WI38 (cell line): ENCODE results near the gene KCNC1.

ENCODE experiments used
- H3K4me3 ChIP-seq: 2 replicates; pipeline ENCODE4 v1.5.1; 2011; ENCODE audit warnings: low read depth, mild to moderate bottlenecking, control low read depth, low read length
- CTCF ChIP-seq: IDR thresholded peaks from 2 replicates; pipeline ENCODE4 v1.5.1; 2012; ENCODE audit warnings: low read depth, mild to moderate bottlenecking, control low read depth, low read length

KCNC1 gene

GRCh38 chr11:17762309-17762974 is 27.9 kb downstream of the KCNC1 start:
- no peak for TF ChIP-seq CTCF
- no peak overlapping the region for H3K4me3 ChIP-seq

- TF ChIP-seq CTCF: no peak
- H3K4me3 ChIP-seq: no peak overlapping the region
Observed at GRCh38 chr11:17763244-17763643, 28.7 kb downstream of the KCNC1 start.

DNA sequence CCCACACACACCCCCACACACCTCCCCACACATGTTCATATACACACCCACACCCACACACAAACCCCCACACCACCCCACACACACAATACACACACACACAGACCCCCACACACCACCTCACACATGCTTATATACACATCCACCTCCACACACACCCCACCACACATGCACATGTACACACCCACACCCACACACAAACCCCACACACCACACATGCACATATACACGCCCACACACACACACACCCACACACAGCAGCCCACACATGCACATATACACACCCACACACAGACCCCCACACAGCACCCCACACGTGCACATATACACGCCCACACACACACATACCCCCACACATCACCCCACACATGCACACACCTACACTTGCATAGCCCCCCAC is 29.1 kb downstream of the KCNC1 start:
- TF ChIP-seq CTCF: no peak
- no peak overlapping the region for H3K4me3 ChIP-seq

GRCh38 chr11:17764446-17765218 is 30.1 kb downstream of the KCNC1 start:
- TF ChIP-seq CTCF: no peak
- no peak overlapping the region for H3K4me3 ChIP-seq

DNA sequence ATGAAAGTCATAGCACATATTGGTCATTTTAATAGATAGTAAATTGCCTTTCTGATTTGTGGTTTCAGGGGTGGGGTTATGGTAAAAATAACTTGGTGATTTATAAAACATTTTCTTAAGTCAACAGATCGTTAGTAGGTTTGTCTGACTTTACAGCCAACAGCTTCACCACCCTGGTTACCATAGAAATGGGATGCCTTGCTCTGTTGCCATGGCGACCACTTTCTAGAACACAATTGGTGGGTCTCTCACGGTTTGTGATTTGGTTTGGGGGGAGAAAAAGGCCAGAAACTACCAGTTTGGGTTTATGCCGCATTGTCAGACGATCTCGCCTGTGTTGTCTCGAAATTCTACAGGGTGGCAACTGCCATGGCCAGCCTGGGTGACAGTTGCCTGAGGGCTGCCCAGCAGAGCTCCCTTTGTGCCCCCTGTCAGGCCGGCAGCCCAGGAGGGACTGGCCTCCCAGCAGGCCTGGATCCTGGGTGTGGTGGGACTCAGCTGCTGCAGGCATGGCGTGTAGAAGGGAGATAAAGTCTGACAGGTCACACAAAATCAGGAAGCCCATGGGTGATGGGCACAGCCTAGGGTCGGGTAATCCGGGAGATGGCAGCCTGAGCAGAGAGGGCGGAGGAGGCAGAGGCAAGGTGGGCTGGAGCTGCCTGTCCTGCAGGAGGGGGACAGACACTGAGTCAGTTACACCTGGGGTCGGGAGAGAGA is 30.9 kb downstream of the KCNC1 start:
- TF ChIP-seq CTCF: no peak
- H3K4me3 ChIP-seq: no peak overlapping the region

DNA sequence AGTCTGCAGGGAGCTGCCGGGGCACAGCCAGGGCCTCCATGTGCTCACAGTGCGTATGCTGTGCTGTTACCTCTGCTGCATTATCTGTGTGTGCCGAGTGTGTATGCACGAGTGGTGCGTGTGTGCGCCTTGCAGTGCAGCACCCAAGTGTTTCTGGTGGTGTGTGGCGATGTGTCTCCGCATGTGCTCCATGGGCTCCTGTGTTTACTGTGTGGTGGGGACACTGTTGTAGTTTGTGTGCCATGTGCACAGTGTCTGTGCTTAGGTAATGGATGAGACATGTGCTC is 31.4 kb downstream of the KCNC1 start:
- TF ChIP-seq CTCF: no peak
- no peak overlapping the region for H3K4me3 ChIP-seq

DNA sequence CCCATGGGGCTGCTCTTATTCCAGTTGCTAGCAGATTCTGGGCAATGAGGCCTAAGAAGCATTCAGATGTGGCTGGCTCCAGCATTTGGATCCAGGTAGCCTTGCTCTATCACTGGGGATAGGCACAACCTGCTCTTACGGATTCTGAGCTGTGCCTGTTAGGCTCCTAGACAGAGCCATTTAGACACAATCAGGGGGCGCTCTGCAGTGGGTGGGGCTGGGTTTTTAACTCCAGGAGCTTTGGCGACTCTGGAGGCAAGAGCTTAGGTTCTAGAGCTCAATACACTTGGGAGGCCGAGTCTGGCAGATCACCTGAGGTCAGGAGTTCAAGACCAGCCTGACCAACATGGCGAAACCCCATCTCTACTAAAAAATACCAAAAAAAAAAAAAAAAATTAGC is 32.0 kb downstream of the KCNC1 start:
- H3K4me3 ChIP-seq: no peak overlapping the region
- no peak for TF ChIP-seq CTCF
